Prostate gland (tissue), 2 donors: ENCODE results near the gene DAPK1. TPM values are rescaled to one million over a fixed set of nuclear protein-coding genes. Genes with fewer than 3 reads are reported as not detected.

Experiments
- DNase-seq: peaks from one replicate; pipeline ENCODE4 v3.0.0-alpha.2; 2019; ENCODE audit warnings: low spot score
- H3K27ac ChIP-seq, 2 donors: fragments of 200-600 bp; sonication (generic); 2 replicates each; pipeline ENCODE4 v1.5.1; 2017 to 2019
- H3K27me3 ChIP-seq: fragments of 200-600 bp; sonication (generic); replicated peaks from 2 replicates; pipeline ENCODE4 v1.5.1; 2019; ENCODE audit not compliant: insufficient read depth
- H3K36me3 ChIP-seq, 2 donors: fragments of 200-600 bp; sonication (generic); 1 replicate in 1 of 2; 2 replicates in 1 of 2; pipeline versions ENCODE4 v1.5.1 to v1.8.1; 2017 to 2019
- H3K4me1 ChIP-seq: fragments of 200-600 bp; sonication (generic); replicated peaks from 2 replicates; pipeline ENCODE4 v1.5.1; 2019
- H3K4me3 ChIP-seq, 2 donors: fragments of 200-600 bp; sonication (generic); 2 replicates each; pipeline ENCODE4 v1.5.1; 2017 to 2019
- H3K9me3 ChIP-seq: fragments of 200-600 bp; sonication (generic); 2 replicates; pipeline ENCODE4 v1.5.1; 2017
- CTCF ChIP-seq, 4 experiments: fragments of 200-600 bp in 2 of 4; fragments of 450-650 bp in 2 of 4; sonication (generic) in 2 of 4; IDR thresholded peaks; 1 replicate in 3 of 4; 2 replicates in 1 of 4; pipeline ENCODE4 v1.5.1; 2016 to 2019; ENCODE audit warnings: antibody characterized with exemption in 4 of 4, mild to moderate bottlenecking in 2 of 4, moderate library complexity in 2 of 4
- POLR2A ChIP-seq: fragments of 450-650 bp; IDR thresholded peaks from one replicate; pipeline ENCODE4 v1.6.1; 2016; ENCODE audit warnings: antibody characterized with exemption, mild to moderate bottlenecking
- POLR2AphosphoS5 ChIP-seq: sonication (generic); formaldehyde crosslinking; IDR thresholded peaks from one replicate; pipeline ENCODE4 v1.6.1; 2017; ENCODE audit warnings: antibody characterized with exemption
- WGBS: methylation state at CpG from one replicate; pipeline ENCODE4 v1.1.5; 2018; 5-methylcytosine and 5-hydroxymethylcytosine counted together
- intact Hi-C: fragments of 100-400 bp; cut with DNase I; formaldehyde crosslinking; loops from one replicate; pipeline ENCODE4 v1.14.2; 2022
- total RNA-seq, 2 donors: library from RNA; depleted of rRNA; stranded (reverse); fragments of >200 nt; gene quantifications; one replicate each; pipeline ENCODE4 v1.1.0, GENCODE V29; 2016

The DAPK1 gene
- total RNA-seq, 2 donors from 2014 or later: 13.9 to 39.1 TPM

- H3K4me1 ChIP-seq: no peaks in the 10 kb centered on the region
- H3K36me3 ChIP-seq: no peaks in the 10 kb centered on the region
- TF ChIP-seq CTCF (IDR thresholded peaks at IDR 0.05): no peak
- no peak for TF ChIP-seq POLR2A
- no peaks in the 10 kb centered on the region for H3K27me3 ChIP-seq
- 88% methylated on average over 7 of the region's 7 CpGs for WGBS
- H3K27ac ChIP-seq: no peak overlapping the region
- DNase-seq: no peak
- no peak overlapping the region for H3K4me3 ChIP-seq
- intact Hi-C loops: no loop called here
- no peaks in the 10 kb centered on the region for H3K9me3 ChIP-seq
These were observed 52.1 kb downstream of the DAPK1 start for GRCh38 chr9:87549791-87550190.

GRCh38 chr9:87550253-87550954 is 52.7 kb downstream of the DAPK1 start:
- TF ChIP-seq POLR2A (no peak), CTCF (IDR thresholded peaks at IDR 0.05) (no peak), POLR2AphosphoS5 (no peak)
- H3K36me3 ChIP-seq: no peaks in the 10 kb centered on the region
- no peak overlapping the region for H3K4me3 ChIP-seq
- H3K27me3 ChIP-seq: no peaks in the 10 kb centered on the region
- H3K27ac ChIP-seq: no peak overlapping the region
- WGBS: 94% methylated on average over 5 of the region's 5 CpGs
- no peak for DNase-seq
- H3K9me3 ChIP-seq: no peaks in the 10 kb centered on the region
- intact Hi-C loops: no loop called here
- no peaks in the 10 kb centered on the region for H3K4me1 ChIP-seq

GRCh38 chr9:87551772-87552217 is 54.1 kb downstream of the DAPK1 start:
- H3K27me3 ChIP-seq: no peaks in the 10 kb centered on the region
- no peak for TF ChIP-seq CTCF (IDR thresholded peaks at IDR 0.05)
- no peak for TF ChIP-seq POLR2A
- TF ChIP-seq POLR2AphosphoS5: no peak
- no peak overlapping the region for H3K4me3 ChIP-seq
- no peaks in the 10 kb centered on the region for H3K9me3 ChIP-seq
- no peaks in the 10 kb centered on the region for H3K4me1 ChIP-seq
- DNase-seq: no peak
- no peak overlapping the region for H3K27ac ChIP-seq
- WGBS: 85% methylated on average over 10 of the region's 10 CpGs
- no peaks in the 10 kb centered on the region for H3K36me3 ChIP-seq
- intact Hi-C loops: no loop called here

- intact Hi-C loops: no loop called here
- Histone ChIP-seq H3K4me3 (no peak overlapping the region), H3K9me3 (no peaks in the 10 kb centered on the region), H3K36me3 (no peaks in the 10 kb centered on the region), H3K27ac (no peak overlapping the region), H3K4me1 (no peaks in the 10 kb centered on the region), H3K27me3 (no peaks in the 10 kb centered on the region)
- WGBS: 76% methylated on average over 10 of the region's 11 CpGs
- TF ChIP-seq POLR2AphosphoS5 (no peak), POLR2A (no peak), CTCF (IDR thresholded peaks at IDR 0.05) (no peak)
- no peak for DNase-seq
These were observed 56.7 kb downstream of the DAPK1 start for GRCh38 chr9:87554171-87554910.

GRCh38 chr9:87554976-87555375 is 57.3 kb downstream of the DAPK1 start:
- H3K4me3 ChIP-seq: no peak overlapping the region

More at GRCh38 chr9:87554976-87555375, 57.3 kb downstream of the DAPK1 start:
- no peaks in the 10 kb centered on the region for H3K36me3 ChIP-seq
- H3K9me3 ChIP-seq: no peaks in the 10 kb centered on the region
- TF ChIP-seq POLR2AphosphoS5: no peak
- TF ChIP-seq POLR2A: no peak
- no peak for TF ChIP-seq CTCF (IDR thresholded peaks at IDR 0.05)
- H3K4me1 ChIP-seq: no peaks in the 10 kb centered on the region
- DNase-seq: no peak
- no peaks in the 10 kb centered on the region for H3K27me3 ChIP-seq
- 94% methylated on average over 2 of the region's 2 CpGs for WGBS
- intact Hi-C loops: no loop called here
- H3K27ac ChIP-seq: no peak overlapping the region
